Activated CD8-positive, alpha-beta memory T cell treated with anti-CD3 and anti-CD28 coated beads, Interleukin-2, amount 10 ng/mL, durations not matched to agents 7 days and 5 days (primary cell): ENCODE data around the gene NFKBIA. TPM values are rescaled to one million over a fixed set of nuclear protein-coding genes. Genes with fewer than 3 reads are reported as not detected.
A peak's percentile ranks its signal among the peaks of the same experiment; 100 is the strongest.

Experiments
- ATAC-seq: fragments of 150-1000 bp; cut with Tn5 transposase; one replicate; pipeline ENCODE4 v1.10.0; 2021; ENCODE audit warnings: moderate library complexity
- CTCF ChIA-PET: fragments of 350-600 bp; sonication (Branson Sonifier 250); formaldehyde crosslinking; loops from one replicate; lab custom pipeline; 2021; ENCODE audit warnings: antibody characterized with exemption; lab: Charles Lee
- DNase-seq: peaks from one replicate; pipeline ENCODE4 v3.0.0-alpha.2; 2020
- H3K27ac Mint-ChIP-seq: one replicate; pipeline ENCODE4 v1.8.0; 2021; ENCODE audit warnings: mild to moderate bottlenecking, mixed read lengths
- H3K27me3 Mint-ChIP-seq: one replicate; pipeline ENCODE4 v1.8.0; 2021; ENCODE audit warnings: mixed read lengths
- H3K36me3 Mint-ChIP-seq: one replicate; pipeline ENCODE4 v1.8.0; 2021; ENCODE audit warnings: mild to moderate bottlenecking, mixed read lengths
- H3K4me1 Mint-ChIP-seq: one replicate; pipeline ENCODE4 v1.8.0; 2021; ENCODE audit warnings: mixed read lengths
- H3K4me3 Mint-ChIP-seq: one replicate; pipeline ENCODE4 v1.8.0; 2021; ENCODE audit warnings: mild to moderate bottlenecking, moderate library complexity, mixed read lengths
- H3K9me3 Mint-ChIP-seq: one replicate; pipeline ENCODE4 v1.8.0; 2022; ENCODE audit warnings: low read depth, mixed read lengths
- total RNA-seq, 2 experiments: library from RNA; stranded (reverse); gene quantifications; one replicate each; pipeline ENCODE4 v1.2.3, GENCODE V29; 2021

Gene NFKBIA
- total RNA-seq, 2 experiments from 2014 or later = 82.9 to 245 TPM

GRCh38 chr14:35394326-35395013 is 10.1 kb downstream of the NFKBIA start:
- H3K4me3 Mint-ChIP-seq = no peak overlapping the region
- peaks cover 42% of the 10 kb centered on the region for H3K4me1 Mint-ChIP-seq
- ATAC-seq = no peak
- no peaks in the 10 kb centered on the region for H3K27me3 Mint-ChIP-seq
- peaks cover 4% of the 10 kb centered on the region for H3K36me3 Mint-ChIP-seq
- no peak overlapping the region for H3K27ac Mint-ChIP-seq
- DNase-seq = no peak
- CTCF ChIA-PET = interaction anchor here (1.0 to 1.1 kb wide), 2 partner anchors 9 to 12 kb away, joined by 3 read pairs; no protein-coding TSS in a partner anchor
- no peaks in the 10 kb centered on the region for H3K9me3 Mint-ChIP-seq

- CTCF ChIA-PET = interaction anchor here (1.0 to 1.2 kb wide), 3 partner anchors 10 to 254 kb away, joined by 3 read pairs; no protein-coding TSS in a partner anchor
- Mint-ChIP-seq H3K36me3 (no peaks in the 10 kb centered on the region), H3K27ac (no peak overlapping the region), H3K9me3 (no peaks in the 10 kb centered on the region), H3K4me1 (peaks cover 37% of the 10 kb centered on the region), H3K27me3 (no peaks in the 10 kb centered on the region), H3K4me3 (no peak overlapping the region)
- DNase-seq = no peak
- ATAC-seq = no peak
Measured at GRCh38 chr14:35393826-35394225, 10.7 kb downstream of the NFKBIA start.

GRCh38 chr14:35392103-35392502 is 12.4 kb downstream of the NFKBIA start:
- DNase-seq (no peak), ATAC-seq (no peak)
- CTCF ChIA-PET = interaction anchor here (0.7 to 5.1 kb wide), 2 partner anchors 11 to 24 kb away, joined by 3 to 26 read pairs; partner anchors contain the start of gene NFKBIA
- Mint-ChIP-seq H3K36me3 (no peaks in the 10 kb centered on the region), H3K27me3 (no peaks in the 10 kb centered on the region), H3K9me3 (no peaks in the 10 kb centered on the region), H3K4me3 (no peak overlapping the region), H3K4me1 (peaks cover 26% of the 10 kb centered on the region), H3K27ac (no peak overlapping the region)

DNA sequence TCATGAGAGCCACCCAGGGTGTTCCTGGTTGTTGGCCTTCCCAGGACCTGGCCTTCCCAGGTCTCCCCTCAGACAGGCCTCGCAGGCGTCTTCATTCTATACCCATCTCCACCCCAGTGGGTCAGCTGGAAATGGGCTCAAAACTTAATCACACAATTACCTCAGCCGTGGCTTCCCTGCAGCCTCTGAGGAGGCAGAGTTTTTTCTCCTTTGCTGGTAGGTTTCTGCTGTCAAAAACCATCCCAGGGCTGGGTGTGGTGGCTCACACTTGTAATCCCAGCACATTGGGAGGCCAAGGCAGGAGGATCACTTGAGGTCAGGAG is 13.2 kb downstream of the NFKBIA start:
- Mint-ChIP-seq H3K4me3 (no peak overlapping the region), H3K9me3 (no peaks in the 10 kb centered on the region), H3K36me3 (no peaks in the 10 kb centered on the region), H3K27ac (no peak overlapping the region), H3K4me1 (peaks cover 26% of the 10 kb centered on the region), H3K27me3 (no peaks in the 10 kb centered on the region)
- DNase-seq (no peak), ATAC-seq (no peak)
- CTCF ChIA-PET = interaction anchor here (0.8 to 5.1 kb wide), 3 partner anchors 12 to 26 kb away, joined by 3 to 26 read pairs (median 3); partner anchors contain the start of gene NFKBIA

GRCh38 chr14:35390577-35391387 is 13.8 kb downstream of the NFKBIA start:
- DNase-seq (peak; percentile 80), ATAC-seq (peak; percentile 88)
- H3K9me3 Mint-ChIP-seq = no peaks in the 10 kb centered on the region
- H3K4me1 Mint-ChIP-seq = peaks cover 24% of the 10 kb centered on the region
- H3K27me3 Mint-ChIP-seq = no peaks in the 10 kb centered on the region
- CTCF ChIA-PET = interaction anchor here (0.8 to 5.1 kb wide), 3 partner anchors 13 to 26 kb away, joined by 3 to 26 read pairs (median 3); partner anchors contain the start of gene NFKBIA
- H3K36me3 Mint-ChIP-seq = no peaks in the 10 kb centered on the region
- no peak overlapping the region for H3K27ac Mint-ChIP-seq
- no peak overlapping the region for H3K4me3 Mint-ChIP-seq

DNA sequence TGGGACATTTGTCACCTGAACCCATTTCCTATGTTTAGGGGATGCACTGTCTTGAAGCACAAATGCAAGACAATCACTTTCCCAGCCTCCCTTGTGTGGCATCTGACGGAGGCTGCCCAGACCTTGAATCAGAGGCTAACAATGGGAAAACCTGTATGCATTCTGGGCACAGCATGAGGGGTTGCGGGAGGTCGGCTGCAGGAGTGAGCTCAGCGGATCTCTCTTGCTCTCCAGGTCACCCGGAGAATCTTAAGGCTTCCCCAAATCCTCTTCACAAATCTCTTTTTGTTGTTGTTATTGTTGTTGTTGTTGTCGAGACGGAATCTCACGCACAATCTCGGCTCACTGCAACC is 15.3 kb downstream of the NFKBIA start:
- Mint-ChIP-seq H3K4me1 (peaks cover 14% of the 10 kb centered on the region), H3K36me3 (no peaks in the 10 kb centered on the region), H3K27me3 (no peaks in the 10 kb centered on the region), H3K9me3 (no peaks in the 10 kb centered on the region), H3K4me3 (no peak overlapping the region), H3K27ac (no peak overlapping the region)
- CTCF ChIA-PET = interaction anchor here (5.1 kb wide), 1 partner anchor 14 kb away, joined by 26 read pairs; the partner anchor contains the start of gene NFKBIA
- ATAC-seq (no peak), DNase-seq (no peak)

DNA sequence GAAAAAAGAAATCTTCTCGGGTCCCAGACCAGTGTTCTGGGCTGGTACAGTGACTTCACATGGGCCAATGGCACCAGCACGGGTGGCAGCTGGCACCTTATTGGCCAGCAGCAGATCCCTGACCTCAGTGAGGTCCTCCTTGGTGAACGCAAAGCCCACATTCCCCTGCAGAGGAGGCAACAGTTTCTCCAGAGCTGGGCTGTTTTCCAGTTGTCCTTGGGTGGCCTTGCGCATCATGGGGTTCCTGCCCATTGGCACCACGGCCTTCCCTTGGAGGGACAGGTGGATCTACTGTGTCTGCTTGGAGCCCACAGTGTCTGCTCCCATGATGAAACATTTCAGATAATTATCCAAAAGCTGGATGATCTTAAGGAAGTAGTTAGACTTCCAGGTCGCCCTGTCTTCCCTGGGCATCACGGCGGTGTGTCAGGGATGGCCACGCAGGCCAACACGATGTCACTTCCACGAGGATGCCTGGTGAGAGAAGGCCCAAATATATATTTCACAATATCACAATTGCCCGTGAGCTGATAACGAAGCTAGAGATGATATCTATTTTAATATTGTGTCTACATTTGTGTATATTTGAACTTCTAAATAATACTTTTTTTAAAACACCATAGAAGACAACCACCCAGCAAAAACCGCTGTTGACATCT is 15.8 kb downstream of the NFKBIA start:
- no peak overlapping the region for H3K27ac Mint-ChIP-seq
- H3K27me3 Mint-ChIP-seq = no peaks in the 10 kb centered on the region
- H3K4me3 Mint-ChIP-seq = no peak overlapping the region
- no peaks in the 10 kb centered on the region for H3K9me3 Mint-ChIP-seq
- CTCF ChIA-PET = interaction anchor here (5.1 kb wide), 1 partner anchor 15 kb away, joined by 26 read pairs; the partner anchor contains the start of gene NFKBIA
- ATAC-seq (no peak), DNase-seq (no peak)
- H3K4me1 Mint-ChIP-seq = peaks cover 11% of the 10 kb centered on the region
- no peaks in the 10 kb centered on the region for H3K36me3 Mint-ChIP-seq

DNA sequence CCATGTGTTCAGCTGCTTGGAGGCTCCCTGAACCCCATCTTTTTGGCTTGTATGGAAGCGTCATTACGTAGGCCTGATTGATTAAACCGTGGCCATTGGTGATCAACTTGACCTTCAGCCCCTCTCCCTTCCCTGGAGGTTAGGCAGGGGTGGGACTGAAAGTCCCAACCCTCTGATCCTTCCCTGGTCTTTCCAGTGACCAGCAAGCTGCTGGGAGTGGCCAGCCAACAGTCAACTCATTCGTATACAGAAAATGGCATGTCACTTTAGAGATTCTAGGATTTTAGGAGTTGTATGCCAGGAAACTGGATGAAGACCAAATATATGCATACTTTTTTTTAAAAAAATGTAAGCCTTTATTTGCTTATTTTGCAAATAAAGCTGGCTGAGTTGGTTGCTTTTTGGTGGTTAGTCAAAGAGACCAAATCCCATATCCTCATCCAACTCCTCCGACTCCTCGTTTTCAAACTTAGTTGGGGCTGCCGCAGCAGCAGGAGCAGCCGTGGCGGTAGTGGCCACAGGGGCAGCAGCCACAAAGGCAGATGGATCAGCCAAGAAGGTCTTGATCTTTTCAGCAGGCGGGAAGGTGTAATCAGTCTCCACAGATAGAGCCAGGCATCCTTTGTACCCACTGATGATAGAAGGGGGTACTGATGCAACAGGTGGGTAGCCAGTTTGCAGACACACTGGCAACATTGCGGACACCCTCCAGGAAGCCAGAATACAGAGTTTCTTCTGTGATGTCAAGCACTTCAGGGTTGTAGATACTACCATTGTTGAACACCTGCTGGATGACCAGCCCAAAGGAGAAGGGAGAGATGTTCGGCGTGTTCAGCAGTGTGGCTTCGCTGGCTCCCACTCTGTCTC is 16.6 kb downstream of the NFKBIA start:
- DNase-seq = no peak
- Mint-ChIP-seq H3K9me3 (no peaks in the 10 kb centered on the region), H3K27me3 (no peaks in the 10 kb centered on the region), H3K4me1 (peaks cover 11% of the 10 kb centered on the region), H3K27ac (no peak overlapping the region), H3K36me3 (no peaks in the 10 kb centered on the region), H3K4me3 (no peak overlapping the region)
- CTCF ChIA-PET = no interaction called here
- no peak for ATAC-seq

DNA sequence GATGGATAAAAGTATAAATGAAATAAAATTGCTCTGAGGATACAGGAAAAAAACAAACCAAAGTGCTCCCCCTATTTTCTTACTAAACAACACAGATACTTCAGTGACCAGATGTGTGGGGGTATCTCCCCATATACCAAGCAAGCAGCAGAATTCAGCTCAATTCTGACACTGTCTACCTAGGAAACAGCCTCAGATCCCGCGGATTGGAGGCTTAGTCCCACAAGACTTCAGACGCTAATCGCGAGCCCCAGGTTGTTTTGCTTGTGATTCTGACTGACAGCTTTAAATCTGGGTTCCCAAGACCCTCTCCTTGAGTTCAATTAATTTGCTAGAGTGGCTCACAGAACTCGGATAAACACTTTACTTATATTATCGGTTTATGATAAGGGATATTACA is 17.3 kb downstream of the NFKBIA start:
- no peak overlapping the region for H3K4me3 Mint-ChIP-seq
- no peak for ATAC-seq
- H3K27ac Mint-ChIP-seq = no peak overlapping the region
- H3K9me3 Mint-ChIP-seq = no peaks in the 10 kb centered on the region
- DNase-seq = no peak
- H3K4me1 Mint-ChIP-seq = peaks cover 11% of the 10 kb centered on the region
- CTCF ChIA-PET = no interaction called here
- no peaks in the 10 kb centered on the region for H3K27me3 Mint-ChIP-seq
- no peaks in the 10 kb centered on the region for H3K36me3 Mint-ChIP-seq

DNA sequence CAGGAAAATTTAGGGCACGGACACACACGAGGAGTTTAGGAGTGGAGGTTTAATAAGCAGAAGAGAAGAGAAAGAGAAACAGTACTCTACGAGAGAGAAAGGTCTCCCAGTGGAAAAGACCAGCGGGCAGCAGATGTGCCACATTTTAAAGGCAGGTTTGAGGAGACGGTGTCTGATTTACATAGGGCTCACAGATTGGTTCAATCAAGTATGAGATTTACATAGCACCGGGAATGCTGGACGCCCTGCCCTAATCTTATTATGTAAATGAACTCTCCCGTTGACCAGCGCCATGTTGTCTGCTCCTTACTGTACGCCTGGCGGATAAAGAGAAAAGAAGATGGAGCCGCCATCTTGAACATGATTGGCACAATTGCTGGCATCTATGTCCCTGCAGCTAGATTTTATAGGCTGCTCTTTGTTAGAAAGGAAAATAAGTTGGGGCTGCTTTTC is 17.9 kb downstream of the NFKBIA start:
- DNase-seq (no peak), ATAC-seq (no peak)
- H3K4me1 Mint-ChIP-seq = peaks cover 8% of the 10 kb centered on the region
- H3K27ac Mint-ChIP-seq = no peak overlapping the region
- no peaks in the 10 kb centered on the region for H3K9me3 Mint-ChIP-seq
- H3K4me3 Mint-ChIP-seq = no peak overlapping the region
- H3K27me3 Mint-ChIP-seq = no peaks in the 10 kb centered on the region
- H3K36me3 Mint-ChIP-seq = no peaks in the 10 kb centered on the region
- CTCF ChIA-PET = no interaction called here

DNA sequence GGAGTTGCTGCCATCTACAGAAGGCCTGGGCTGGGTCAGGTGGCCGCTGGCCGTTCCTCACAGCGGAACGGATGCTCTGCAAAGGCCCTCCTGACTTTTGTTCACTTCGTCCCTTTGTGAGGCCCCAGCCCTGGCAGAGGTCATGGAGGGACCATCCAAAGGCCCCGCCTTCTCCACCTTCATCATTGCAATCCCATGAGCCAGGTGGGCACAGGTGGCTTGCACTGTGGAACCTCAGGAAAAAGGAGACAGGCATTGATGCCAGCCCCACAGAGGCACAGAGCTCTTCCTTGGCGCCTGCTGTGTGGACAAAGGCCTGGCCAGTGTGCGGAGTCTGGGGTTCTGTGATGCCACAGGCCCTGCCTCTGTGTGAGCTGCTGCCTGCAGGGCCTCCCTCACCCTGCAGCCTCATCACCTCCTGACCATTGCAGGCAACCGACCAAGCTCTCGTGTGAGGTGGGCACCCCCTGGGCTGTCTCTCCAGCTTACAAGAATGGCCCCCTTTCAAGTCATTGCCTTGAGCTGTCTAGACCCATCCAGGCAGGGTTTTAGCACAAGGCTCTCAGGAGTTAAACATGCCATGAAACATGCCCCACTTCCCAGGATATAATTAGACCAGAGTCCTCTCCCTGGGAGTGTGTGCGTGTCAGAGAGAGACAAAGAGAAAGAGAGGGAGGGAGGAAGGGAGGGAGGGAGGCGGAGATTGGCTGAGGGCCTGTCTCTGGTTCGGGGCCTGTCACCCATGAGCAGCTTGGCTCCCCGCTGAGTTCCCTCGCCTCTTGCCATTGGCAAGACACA is 19.3 kb downstream of the NFKBIA start:
- no peak overlapping the region for H3K4me3 Mint-ChIP-seq
- no peaks in the 10 kb centered on the region for H3K27me3 Mint-ChIP-seq
- CTCF ChIA-PET = no interaction called here
- H3K36me3 Mint-ChIP-seq = no peaks in the 10 kb centered on the region
- no peak overlapping the region for H3K27ac Mint-ChIP-seq
- no peaks in the 10 kb centered on the region for H3K4me1 Mint-ChIP-seq
- H3K9me3 Mint-ChIP-seq = no peaks in the 10 kb centered on the region
- DNase-seq (no peak), ATAC-seq (no peak)

- H3K4me1 Mint-ChIP-seq = no peaks in the 10 kb centered on the region
- DNase-seq = no peak
- CTCF ChIA-PET = no interaction called here
Measured at GRCh38 chr14:35384455-35385041, 20.0 kb downstream of the NFKBIA start.

More at GRCh38 chr14:35384455-35385041, 20.0 kb downstream of the NFKBIA start:
- no peaks in the 10 kb centered on the region for H3K27me3 Mint-ChIP-seq
- H3K4me3 Mint-ChIP-seq = no peak overlapping the region
- H3K9me3 Mint-ChIP-seq = no peaks in the 10 kb centered on the region
- H3K36me3 Mint-ChIP-seq = no peaks in the 10 kb centered on the region
- no peak for ATAC-seq
- no peak overlapping the region for H3K27ac Mint-ChIP-seq
